ENCODE data around the gene CFAP65. TPM values are rescaled to one million over a fixed set of nuclear protein-coding genes. Genes with fewer than 3 reads are reported as not detected.

Gene CFAP65
- total and polyA plus RNA-seq, 2 of the 13 experiments (the other 11 are each of a cell fraction or from before 2014, with no cell fraction given), result 0.05 TPM; not detected in 1

DNA sequence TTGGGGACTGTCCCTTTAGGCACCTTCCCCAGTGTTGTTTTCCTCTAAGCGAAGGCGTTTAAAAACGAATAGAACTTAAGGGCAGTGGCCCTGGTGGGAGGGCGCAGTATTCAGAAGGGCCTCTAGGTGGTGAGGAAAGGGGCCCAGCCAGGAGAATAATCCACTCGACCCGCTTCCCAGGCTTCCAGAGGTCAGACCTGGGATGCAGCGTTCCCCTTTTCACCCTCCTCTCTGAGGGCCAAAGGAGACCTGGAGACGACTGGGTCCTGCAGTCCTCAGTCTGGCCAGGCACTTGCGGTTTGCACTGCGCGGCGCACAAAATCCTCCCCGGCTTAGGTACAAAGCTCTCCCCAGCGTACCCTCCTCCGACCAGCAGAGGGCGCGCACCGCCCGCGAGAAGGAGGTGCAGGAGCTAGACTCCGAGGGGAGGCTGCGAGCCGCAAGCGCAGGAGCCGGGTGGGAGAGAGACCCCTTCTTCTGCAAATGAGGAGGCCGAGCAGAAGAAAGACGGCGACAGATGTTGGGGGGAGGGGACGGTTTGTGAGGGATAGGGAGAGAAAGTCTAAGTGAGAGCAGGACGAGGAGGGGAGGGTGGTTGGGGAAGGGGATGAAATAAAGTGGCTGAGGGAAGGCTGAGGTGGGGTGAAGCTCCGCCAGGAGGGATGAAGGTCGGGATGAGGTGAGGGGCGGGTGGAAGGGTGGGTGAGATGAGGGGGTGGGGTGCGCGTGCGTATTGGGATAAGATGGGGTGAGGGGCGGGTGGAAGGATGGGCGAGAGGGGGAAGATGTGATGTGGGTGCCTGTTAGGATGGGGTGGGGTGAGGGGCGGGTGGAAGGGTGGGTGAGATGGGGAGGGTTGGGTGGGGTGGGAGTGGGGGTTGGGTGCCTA, 61.2 kb downstream of the CFAP65 start (continued):
- TF ChIP-seq, protein P1, sequence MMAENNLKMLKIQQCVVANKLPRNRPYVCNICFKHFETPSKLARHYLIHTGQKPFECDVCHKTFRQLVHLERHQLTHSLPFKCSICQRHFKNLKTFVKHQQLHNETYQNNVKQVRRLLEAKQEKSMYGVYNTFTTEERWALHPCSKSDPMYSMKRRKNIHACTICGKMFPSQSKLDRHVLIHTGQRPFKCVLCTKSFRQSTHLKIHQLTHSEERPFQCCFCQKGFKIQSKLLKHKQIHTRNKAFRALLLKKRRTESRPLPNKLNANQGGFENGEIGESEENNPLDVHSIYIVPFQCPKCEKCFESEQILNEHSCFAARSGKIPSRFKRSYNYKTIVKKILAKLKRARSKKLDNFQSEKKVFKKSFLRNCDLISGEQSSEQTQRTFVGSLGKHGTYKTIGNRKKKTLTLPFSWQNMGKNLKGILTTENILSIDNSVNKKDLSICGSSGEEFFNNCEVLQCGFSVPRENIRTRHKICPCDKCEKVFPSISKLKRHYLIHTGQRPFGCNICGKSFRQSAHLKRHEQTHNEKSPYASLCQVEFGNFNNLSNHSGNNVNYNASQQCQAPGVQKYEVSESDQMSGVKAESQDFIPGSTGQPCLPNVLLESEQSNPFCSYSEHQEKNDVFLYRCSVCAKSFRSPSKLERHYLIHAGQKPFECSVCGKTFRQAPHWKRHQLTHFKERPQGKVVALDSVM (CRISPR knock-in tag; IDR thresholded peaks at IDR 0.05), result peak; percentile 62; the same call in 1 of the 2 replicates
- TF ChIP-seq ZNF614 (CRISPR knock-in tag; IDR thresholded peaks at IDR 0.05; ENCODE audit: borderline replicate concordance) (no peak; the same call in 1 of the 2 replicates), ZFYVE20 (CRISPR knock-in tag; IDR thresholded peaks at IDR 0.05; ENCODE audit: borderline replicate concordance, low read depth) (no peak), KAT7 (CRISPR knock-in tag; IDR thresholded peaks at IDR 0.05; ENCODE audit: borderline replicate concordance) (no peak), RBM22 (optimal IDR thresholded peaks at IDR 0.05; ENCODE audit: low read length) (no peak), ZNF605 (CRISPR knock-in tag; IDR thresholded peaks at IDR 0.05) (no peak), SRSF1 (optimal IDR thresholded peaks at IDR 0.05; ENCODE audit: low read depth, low read length) (no peak), KDM2A (CRISPR knock-in tag; IDR thresholded peaks at IDR 0.05; ENCODE audit: borderline replicate concordance, low read depth) (peak; percentile 92), FOXC1 (CRISPR knock-in tag; IDR thresholded peaks at IDR 0.05; ENCODE audit: borderline replicate concordance) (no peak), ISX (CRISPR knock-in tag; conservative IDR thresholded peaks at IDR 0.05) (no peak)
- TF ChIP-seq, protein P2, sequence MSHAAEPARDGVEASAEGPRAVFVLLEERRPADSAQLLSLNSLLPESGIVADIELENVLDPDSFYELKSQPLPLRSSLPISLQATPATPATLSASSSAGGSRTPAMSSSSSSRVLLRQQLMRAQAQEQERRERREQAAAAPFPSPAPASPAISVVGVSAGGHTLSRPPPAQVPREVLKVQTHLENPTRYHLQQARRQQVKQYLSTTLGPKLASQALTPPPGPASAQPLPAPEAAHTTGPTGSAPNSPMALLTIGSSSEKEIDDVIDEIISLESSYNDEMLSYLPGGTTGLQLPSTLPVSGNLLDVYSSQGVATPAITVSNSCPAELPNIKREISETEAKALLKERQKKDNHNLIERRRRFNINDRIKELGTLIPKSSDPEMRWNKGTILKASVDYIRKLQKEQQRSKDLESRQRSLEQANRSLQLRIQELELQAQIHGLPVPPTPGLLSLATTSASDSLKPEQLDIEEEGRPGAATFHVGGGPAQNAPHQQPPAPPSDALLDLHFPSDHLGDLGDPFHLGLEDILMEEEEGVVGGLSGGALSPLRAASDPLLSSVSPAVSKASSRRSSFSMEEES (CRISPR knock-in tag; IDR thresholded peaks at IDR 0.05), result no peak
- TF ChIP-seq, protein P3, sequence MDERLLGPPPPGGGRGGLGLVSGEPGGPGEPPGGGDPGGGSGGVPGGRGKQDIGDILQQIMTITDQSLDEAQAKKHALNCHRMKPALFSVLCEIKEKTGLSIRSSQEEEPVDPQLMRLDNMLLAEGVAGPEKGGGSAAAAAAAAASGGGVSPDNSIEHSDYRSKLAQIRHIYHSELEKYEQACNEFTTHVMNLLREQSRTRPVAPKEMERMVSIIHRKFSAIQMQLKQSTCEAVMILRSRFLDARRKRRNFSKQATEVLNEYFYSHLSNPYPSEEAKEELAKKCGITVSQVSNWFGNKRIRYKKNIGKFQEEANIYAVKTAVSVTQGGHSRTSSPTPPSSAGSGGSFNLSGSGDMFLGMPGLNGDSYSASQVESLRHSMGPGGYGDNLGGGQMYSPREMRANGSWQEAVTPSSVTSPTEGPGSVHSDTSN (CRISPR knock-in tag; IDR thresholded peaks at IDR 0.05), result no peak
- TF ChIP-seq, protein P4, sequence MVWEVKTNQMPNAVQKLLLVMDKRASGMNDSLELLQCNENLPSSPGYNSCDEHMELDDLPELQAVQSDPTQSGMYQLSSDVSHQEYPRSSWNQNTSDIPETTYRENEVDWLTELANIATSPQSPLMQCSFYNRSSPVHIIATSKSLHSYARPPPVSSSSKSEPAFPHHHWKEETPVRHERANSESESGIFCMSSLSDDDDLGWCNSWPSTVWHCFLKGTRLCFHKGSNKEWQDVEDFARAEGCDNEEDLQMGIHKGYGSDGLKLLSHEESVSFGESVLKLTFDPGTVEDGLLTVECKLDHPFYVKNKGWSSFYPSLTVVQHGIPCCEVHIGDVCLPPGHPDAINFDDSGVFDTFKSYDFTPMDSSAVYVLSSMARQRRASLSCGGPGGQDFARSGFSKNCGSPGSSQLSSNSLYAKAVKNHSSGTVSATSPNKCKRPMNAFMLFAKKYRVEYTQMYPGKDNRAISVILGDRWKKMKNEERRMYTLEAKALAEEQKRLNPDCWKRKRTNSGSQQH (CRISPR knock-in tag; IDR thresholded peaks at IDR 0.05; ENCODE audit: low read depth), result no peak
- TF ChIP-seq, protein P5, sequence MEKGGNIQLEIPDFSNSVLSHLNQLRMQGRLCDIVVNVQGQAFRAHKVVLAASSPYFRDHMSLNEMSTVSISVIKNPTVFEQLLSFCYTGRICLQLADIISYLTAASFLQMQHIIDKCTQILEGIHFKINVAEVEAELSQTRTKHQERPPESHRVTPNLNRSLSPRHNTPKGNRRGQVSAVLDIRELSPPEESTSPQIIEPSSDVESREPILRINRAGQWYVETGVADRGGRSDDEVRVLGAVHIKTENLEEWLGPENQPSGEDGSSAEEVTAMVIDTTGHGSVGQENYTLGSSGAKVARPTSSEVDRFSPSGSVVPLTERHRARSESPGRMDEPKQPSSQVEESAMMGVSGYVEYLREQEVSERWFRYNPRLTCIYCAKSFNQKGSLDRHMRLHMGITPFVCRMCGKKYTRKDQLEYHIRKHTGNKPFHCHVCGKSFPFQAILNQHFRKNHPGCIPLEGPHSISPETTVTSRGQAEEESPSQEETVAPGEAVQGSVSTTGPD (CRISPR knock-in tag; IDR thresholded peaks at IDR 0.05), result no peak
- TF ChIP-seq, protein P6, sequence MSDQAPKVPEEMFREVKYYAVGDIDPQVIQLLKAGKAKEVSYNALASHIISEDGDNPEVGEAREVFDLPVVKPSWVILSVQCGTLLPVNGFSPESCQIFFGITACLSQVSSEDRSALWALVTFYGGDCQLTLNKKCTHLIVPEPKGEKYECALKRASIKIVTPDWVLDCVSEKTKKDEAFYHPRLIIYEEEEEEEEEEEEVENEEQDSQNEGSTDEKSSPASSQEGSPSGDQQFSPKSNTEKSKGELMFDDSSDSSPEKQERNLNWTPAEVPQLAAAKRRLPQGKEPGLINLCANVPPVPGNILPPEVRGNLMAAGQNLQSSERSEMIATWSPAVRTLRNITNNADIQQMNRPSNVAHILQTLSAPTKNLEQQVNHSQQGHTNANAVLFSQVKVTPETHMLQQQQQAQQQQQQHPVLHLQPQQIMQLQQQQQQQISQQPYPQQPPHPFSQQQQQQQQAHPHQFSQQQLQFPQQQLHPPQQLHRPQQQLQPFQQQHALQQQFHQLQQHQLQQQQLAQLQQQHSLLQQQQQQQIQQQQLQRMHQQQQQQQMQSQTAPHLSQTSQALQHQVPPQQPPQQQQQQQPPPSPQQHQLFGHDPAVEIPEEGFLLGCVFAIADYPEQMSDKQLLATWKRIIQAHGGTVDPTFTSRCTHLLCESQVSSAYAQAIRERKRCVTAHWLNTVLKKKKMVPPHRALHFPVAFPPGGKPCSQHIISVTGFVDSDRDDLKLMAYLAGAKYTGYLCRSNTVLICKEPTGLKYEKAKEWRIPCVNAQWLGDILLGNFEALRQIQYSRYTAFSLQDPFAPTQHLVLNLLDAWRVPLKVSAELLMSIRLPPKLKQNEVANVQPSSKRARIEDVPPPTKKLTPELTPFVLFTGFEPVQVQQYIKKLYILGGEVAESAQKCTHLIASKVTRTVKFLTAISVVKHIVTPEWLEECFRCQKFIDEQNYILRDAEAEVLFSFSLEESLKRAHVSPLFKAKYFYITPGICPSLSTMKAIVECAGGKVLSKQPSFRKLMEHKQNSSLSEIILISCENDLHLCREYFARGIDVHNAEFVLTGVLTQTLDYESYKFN (CRISPR knock-in tag; conservative IDR thresholded peaks at IDR 0.05), result no peak

Data from HepG2 (cell line).